ENCODE measurements around the gene SMYD3. TPM values are rescaled to one million over a fixed set of nuclear protein-coding genes. Genes with fewer than 3 reads are reported as not detected.

The SMYD3 gene
- total RNA-seq, 1 donor from 2014 or later: 24.2 TPM

DNA sequence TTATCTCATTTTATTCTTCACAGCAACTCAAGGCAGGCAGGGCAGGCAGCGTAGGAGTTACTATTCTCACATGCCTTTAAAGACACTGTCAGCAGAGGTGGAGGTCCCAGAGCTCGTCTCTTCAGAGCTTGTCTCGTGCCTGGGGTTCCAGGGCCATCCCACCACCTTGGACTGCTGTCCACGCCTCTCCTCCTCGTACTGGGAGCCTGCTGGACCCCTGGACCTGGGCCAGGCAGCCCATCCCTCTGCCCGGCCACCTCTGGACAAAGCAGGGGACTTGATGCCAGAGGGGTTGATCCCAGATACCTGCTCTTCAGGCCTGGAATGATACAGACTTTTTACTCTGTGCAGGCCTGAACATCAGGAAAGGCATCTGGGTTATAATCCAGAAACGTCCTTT lies 805.4 kb downstream of the SMYD3 start:
- Mint-ChIP-seq H3K9me3 (no peaks in the 10 kb centered on the region), H3K36me3 (ENCODE audit: low read depth) (peaks cover 3% of the 10 kb centered on the region), H3K4me1 (no peaks in the 10 kb centered on the region), H3K27ac (ENCODE audit: unreplicated experiment) (no peak overlapping the region), H3K27me3 (ENCODE audit: low read depth) (no peaks in the 10 kb centered on the region), H3K4me3 (no peak overlapping the region)
- no peak for TF ChIP-seq CTCF (conservative IDR thresholded peaks at IDR 0.05)
- no peak for DNase-seq (ENCODE audit: low read depth, low spot score)

DNA sequence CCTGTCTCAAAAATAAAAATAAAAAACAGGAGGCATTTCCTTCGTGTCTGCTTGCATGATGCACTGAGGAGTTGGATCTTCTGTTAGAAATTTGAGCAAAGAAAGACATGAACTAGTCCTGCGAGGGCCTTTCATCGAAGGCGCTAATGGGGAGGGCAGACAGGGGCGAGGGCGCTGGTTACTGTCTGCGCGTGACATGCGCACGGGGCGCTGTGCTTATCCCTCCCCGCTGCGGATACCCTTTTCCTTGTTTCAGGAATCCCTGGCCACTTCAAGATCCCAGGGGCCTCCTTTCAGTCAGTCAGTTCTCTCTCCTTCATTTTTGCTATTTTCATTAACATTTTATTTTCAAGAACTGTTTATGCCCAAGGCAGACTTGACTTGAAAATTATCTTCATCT lies 806.4 kb downstream of the SMYD3 start:
- H3K27me3 Mint-ChIP-seq (ENCODE audit: low read depth): no peaks in the 10 kb centered on the region
- DNase-seq (ENCODE audit: low read depth, low spot score): no peak
- no peak overlapping the region for H3K4me3 Mint-ChIP-seq
- TF ChIP-seq CTCF (conservative IDR thresholded peaks at IDR 0.05): no peak
- no peaks in the 10 kb centered on the region for H3K4me1 Mint-ChIP-seq
- no peak overlapping the region for H3K27ac Mint-ChIP-seq (ENCODE audit: unreplicated experiment)
- H3K36me3 Mint-ChIP-seq (ENCODE audit: low read depth): peaks cover 3% of the 10 kb centered on the region
- H3K9me3 Mint-ChIP-seq: no peaks in the 10 kb centered on the region

Other genes with a start within 250 kb of the SMYD3 start
- 9.0 and 9.4 TPM in 2 replicates for gene TFB2M, start 59.0 kb upstream of the SMYD3 start, total RNA-seq
- gene CNST, start 59.2 kb upstream of the SMYD3 start, total RNA-seq: 20.5 and 21.6 TPM in 2 replicates
- 53.1 and 54.3 TPM in 2 replicates for gene SCCPDH, start 217.1 kb upstream of the SMYD3 start, total RNA-seq